Brain pericyte (primary cell): ENCODE measurements around the gene SIT1.

Experiments used
- DNase-seq: peaks from one replicate; pipeline ENCODE4 v3.0.0-alpha.2; 2012; ENCODE audit warnings: low read depth, low spot score

Gene SIT1

GRCh38 chr9:35606138-35606504 is 44.6 kb downstream of the SIT1 start:
- DNase-seq = no peak

DNA sequence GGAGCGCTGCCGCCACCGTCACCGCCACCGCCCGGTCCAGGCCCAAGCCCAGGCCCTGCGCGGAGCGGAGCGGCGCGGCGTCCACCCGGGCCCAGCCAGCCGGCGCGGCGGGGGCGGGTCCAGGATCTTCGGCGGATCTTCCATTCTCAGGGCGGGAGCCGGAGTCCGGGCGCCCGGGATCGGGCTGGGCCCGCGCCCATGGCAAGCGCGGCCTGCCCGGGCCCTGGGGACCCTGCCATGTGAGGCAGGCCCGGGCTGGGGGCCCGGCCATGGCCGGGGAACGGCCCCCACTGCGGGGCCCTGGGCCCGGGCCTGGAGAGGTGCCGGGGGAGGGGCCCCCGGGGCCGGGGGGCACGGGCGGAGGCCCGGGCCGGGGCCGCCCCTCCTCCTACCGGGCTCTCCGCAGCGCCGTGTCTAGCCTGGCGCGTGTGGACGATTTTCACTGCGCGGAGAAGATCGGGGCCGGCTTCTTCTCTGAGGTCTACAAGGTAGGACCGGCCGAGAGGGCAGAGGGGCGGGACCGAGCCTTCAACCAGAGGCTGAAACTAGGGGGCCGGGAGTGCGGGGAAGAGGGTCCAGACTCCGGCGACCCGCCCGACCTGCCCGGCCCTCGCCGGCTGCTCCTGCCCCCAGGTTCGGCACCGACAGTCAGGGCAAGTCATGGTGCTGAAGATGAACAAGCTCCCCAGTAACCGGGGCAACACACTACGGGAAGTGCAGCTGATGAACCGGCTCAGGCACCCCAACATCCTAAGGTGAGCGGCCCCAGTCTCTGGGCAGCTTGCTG is 45.2 kb downstream of the SIT1 start:
- DNase-seq = no peak

DNA sequence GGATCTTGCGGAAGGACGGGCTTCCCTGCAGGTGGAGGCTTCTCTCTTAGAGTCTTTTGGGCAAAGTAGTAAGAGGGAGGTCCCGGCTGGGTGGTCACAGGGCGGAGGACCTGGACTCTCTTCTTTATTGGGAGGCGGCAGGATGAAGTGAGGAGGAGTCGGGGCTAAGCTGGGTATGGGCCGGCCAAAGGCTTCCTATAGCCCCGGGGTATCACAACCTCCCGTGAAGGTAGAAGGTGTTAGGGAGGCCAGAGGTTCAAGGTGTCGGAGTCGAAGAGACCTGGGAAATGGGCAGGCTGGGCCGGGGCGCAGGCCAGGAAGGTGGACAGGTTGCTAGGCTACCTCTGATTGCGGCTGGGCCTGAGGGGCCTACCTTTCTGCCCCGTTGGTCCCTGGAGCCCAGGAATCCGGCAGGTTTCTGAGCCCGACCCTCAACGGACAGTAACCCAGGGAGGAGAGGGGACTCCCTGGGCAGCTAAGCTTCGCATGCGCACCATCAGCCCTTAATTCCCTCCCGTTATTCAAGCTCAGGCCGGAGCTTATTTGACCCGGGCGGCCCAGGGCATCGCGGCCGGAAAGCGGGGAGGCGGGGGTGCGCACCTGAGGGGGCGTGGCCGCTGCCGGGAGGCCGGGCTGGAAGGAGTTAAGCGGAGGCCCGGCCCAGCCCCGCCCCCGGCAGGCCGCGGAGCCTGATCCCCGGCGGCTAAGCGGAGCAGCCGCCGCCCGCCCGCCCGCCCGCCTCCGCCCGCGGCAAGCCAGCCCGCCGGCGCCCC is 46.0 kb downstream of the SIT1 start, which contains the start of gene TESK1:
Gene TESK1, plus strand, starts transcription at position 685 of the 773 bp plus-strand sequence. CDS start 358 bp downstream, outside the sequence.
- no peak for DNase-seq

DNA sequence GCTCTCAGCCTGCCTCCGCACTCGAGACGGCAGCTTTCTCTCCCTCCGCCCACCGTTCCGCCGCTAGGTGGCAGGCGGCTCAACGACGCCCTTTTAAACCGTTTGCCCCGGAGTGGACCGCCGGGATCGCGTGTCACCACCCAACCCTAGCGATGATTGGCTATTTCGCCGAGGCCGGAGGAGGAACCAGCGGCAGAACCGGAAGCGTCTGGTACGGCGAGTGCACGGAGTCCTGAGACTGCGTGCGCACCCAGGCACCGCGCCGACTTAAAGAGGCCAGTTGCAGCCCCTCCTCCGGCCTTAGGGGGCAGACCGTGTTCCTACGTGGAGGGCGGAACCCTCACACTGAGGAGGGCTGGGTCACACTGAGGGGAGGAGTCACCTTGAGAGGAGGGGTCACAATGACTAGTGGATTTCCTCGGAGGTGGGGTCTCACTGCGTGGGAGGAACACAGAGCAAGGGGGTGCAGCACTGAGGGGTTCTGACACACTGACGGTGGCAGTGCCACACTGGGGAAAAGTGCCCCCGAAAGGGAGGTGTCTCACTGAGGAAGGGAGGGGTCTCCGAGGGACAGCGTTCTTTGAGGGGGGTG is 46.6 kb downstream of the SIT1 start:
- peak; percentile 100 for DNase-seq

DNA sequence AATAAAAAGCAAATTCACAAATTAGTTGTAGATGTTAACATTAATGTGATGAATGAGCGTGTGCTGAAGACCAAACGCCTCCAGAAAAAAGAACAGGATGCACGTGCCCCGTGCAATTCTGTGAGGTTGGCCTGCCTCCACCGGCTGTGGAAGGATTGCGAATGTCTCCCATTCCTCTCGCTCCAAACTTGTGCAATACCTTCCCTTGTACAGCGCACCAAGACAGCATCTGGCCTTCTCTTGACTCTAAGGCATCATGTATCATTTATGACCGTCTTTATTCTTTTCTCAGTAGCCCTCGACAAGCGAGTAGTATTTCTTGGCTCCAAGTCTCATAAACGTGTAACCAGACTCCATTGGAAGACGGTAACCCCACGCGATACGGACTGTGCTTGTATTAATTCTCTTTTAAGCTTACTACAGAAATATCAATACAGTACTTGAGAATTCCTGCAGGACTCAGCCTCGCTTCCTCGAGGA is 47.2 kb downstream of the SIT1 start:
- peak; percentile 29 for DNase-seq

- DNase-seq = no peak
Observed at GRCh38 chr9:35599763-35600604, 50.7 kb downstream of the SIT1 start.
